ENCODE results near the gene PAX8. TPM values are rescaled to one million over a fixed set of nuclear protein-coding genes. Genes with fewer than 3 reads are reported as not detected.
"Not testable (repeated sequence)": the region's sequence is repeated elsewhere in the genome, so short reads cannot be mapped to it uniquely, and the experiment has no call there.

PAX8 gene
- total RNA-seq, 2 experiments from 2014 or later, result 0.21 to 0.55 TPM

DNA sequence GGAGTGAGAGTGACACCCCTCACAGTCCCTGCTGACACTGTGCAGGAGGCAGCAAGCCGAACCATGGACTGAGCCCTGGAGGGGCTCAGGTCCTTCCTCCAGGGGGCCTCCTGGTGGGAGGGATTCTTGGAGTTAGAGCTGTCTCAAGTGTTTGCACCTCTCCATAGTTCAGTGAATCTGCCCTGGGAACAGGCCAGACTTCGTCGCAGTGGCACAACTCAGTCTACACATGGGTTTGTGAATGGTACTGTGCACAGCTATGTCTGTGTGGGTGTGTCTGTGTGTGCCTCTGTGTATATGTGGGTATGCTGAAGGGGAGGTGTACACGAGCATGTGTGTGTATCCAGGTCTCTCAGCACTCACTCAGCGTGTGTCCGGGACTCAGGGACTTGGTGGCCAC lies 36.4 kb downstream of the PAX8 start:
- no peaks in the 10 kb centered on the region for H3K9me3 Mint-ChIP-seq (ENCODE audit: insufficient read depth)
- no peak overlapping the region for H3K27ac Mint-ChIP-seq
- H3K36me3 Mint-ChIP-seq (ENCODE audit: low read depth), result no peaks in the 10 kb centered on the region
- POLR2A ChIA-PET, result no interaction called here
- CTCF ChIA-PET, result interaction anchor here (1.3 kb wide), 1 partner anchor 148 kb away, joined by 4 read pairs; no protein-coding TSS in a partner anchor
- H3K27me3 Mint-ChIP-seq (ENCODE audit: low read depth), result peaks cover 3% of the 10 kb centered on the region
- H3K4me1 Mint-ChIP-seq (ENCODE audit: low read depth), result peaks cover 10% of the 10 kb centered on the region
- ATAC-seq (no peak), DNase-seq (no peak)
- H3K4me3 Mint-ChIP-seq, result no peak overlapping the region

DNA sequence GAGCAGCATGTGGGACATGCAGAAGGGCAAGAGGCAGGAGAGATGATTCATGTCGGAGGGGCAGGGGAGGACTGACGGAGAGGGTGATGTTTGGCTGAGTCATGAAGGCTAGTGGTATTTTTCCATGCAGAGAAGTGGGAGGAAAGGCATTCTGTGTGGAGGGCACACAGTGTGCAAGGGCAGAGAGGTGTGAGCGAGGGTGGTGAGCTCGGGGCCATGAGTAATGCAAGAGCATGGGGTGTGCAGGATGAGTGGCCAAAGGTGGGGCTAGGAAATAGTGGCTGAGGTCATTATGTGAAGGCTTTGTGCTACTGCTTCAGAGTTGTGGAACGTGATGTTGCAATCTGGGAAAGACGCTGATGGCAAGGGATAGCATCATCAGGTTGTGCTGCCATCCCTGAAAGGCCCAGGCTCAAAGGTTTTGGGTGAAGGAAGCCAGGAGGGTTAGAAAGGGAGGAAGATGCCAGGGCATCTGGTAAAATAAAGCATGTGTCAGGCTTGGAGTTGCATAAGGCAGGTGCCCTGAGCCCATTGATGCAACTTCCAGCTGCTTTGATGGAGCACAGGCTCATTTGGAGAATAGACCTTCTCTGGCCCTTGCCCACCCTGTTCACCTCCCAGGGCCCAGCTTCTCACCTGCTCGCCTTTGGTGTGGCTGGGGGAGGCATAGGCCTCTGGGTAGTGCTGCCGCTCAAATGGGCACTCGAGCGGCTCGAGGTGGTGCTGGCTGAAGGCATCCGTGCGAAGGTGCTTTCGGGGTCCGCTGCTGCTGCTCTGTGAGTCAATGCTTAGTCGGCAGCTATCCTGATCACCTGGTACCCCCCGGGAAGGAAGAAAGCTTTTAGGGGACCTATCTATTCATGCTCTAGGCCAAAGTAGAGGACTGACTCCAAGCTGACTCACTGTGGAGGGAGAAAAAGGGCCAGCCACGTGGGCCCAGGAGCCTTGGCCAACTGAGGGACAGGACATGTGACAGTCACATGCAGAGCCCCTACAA lies 37.5 kb downstream of the PAX8 start:
- H3K4me1 Mint-ChIP-seq (ENCODE audit: low read depth), result peaks cover 17% of the 10 kb centered on the region
- H3K27me3 Mint-ChIP-seq (ENCODE audit: low read depth), result peaks cover 3% of the 10 kb centered on the region
- CTCF ChIA-PET, result interaction anchor here (0.8 to 4.6 kb wide), 10 partner anchors 7 to 149 kb away, joined by 3 to 28 read pairs (median 4); no protein-coding TSS in a partner anchor
- POLR2A ChIA-PET, result interaction anchor here (0.5 kb wide), 1 partner anchor 343 kb away, joined by 3 read pairs; no protein-coding TSS in a partner anchor
- H3K36me3 Mint-ChIP-seq (ENCODE audit: low read depth), result no peaks in the 10 kb centered on the region
- no peak for DNase-seq
- ATAC-seq, result peak; percentile 20
- no peak overlapping the region for H3K4me3 Mint-ChIP-seq
- H3K27ac Mint-ChIP-seq, result no peak overlapping the region
- no peaks in the 10 kb centered on the region for H3K9me3 Mint-ChIP-seq (ENCODE audit: insufficient read depth)

DNA sequence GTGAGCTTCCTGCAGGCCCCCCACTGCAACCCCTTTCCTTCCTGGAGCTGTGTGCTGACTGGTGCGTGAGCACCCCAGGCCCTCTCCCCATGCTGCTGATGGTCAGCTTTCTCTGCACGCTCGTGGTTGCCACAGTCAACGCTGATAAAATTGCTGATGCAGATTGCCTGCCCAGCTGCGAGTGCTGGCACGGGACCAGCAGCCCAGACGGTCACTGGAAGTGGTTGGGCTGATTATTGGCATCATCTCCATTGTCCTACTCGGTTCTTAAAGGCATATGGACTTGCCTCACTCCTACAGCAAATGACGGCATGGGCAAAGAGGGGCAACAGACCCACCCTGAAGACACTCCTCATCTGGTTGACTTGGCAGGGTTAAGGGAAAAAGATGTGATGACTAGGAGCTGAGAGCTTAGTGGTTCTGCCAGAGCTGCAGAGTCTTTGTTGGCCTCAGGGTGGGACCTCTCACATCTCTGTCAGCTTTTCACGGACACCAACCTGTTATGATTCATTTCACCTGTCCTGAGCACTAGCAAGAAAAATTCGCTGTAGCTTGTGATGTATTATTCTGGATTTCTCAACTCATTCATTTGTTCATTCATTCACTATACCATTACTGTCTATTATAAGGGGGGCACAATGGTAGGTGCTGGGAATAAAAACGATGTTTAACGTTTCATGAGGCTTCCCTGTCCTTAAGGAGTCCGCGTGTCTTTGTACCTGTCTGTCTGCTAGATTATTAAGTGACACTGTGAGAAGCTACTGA lies 38.4 kb downstream of the PAX8 start:
- H3K4me3 Mint-ChIP-seq, result no peak overlapping the region
- H3K36me3 Mint-ChIP-seq (ENCODE audit: low read depth), result no peaks in the 10 kb centered on the region
- no peaks in the 10 kb centered on the region for H3K9me3 Mint-ChIP-seq (ENCODE audit: insufficient read depth)
- ChIA-PET POLR2A (no interaction called here), CTCF (interaction anchor here (0.8 to 4.6 kb wide), 11 partner anchors 8 to 132 kb away, joined by 3 to 28 read pairs (median 4); no protein-coding TSS in a partner anchor)
- peaks cover 17% of the 10 kb centered on the region for H3K4me1 Mint-ChIP-seq (ENCODE audit: low read depth)
- DNase-seq (no peak), ATAC-seq (no peak)
- H3K27ac Mint-ChIP-seq, result no peak overlapping the region
- peaks cover 3% of the 10 kb centered on the region for H3K27me3 Mint-ChIP-seq (ENCODE audit: low read depth)

DNA sequence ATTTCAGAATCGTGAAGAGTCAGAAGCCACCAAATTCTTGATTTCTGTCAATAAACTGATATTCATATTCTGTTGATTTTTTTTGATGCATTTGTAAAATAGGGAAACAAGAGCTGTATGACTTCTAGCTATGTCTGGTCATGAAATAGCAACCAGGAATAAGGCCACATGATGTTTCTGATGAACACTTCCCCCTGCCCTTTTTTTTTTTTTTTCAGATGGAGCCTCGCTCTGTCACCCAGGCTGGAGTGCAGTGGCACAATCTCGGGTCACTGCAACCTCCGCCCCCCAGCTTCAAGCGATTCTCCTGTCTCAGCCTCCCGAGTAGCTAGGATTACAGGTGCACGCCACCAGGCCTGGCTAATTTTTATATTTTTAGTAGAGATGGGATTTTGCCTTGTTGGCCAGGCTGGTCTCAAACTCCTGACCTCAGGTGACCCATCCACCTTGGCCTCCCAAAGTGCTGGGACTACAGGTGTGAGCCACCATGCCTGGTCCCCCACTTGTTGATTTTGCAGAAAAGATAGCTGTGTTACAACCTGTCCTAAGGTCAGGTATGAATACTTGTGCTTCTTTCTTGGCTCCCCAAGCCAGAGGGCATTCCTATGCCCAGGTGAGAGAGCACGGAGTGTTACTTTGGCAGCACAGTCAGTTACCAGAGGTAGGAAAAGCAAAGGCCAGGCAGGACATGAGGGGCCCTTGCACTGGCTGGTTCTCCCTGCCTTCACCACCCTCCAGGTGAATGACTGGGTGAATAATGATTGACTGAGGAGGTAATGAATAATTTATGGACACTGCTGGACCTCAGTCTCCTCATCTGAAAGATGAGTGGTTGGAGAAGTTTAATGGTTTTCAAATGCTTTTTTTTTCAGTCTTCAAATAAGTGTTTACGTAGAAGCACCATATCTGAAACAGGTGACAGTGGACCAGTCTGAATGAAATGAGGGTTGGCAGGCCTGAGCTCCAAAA lies 39.6 kb downstream of the PAX8 start:
- Mint-ChIP-seq H3K4me1 (ENCODE audit: low read depth) (peaks cover 21% of the 10 kb centered on the region), H3K9me3 (ENCODE audit: insufficient read depth) (no peaks in the 10 kb centered on the region), H3K36me3 (ENCODE audit: low read depth) (no peaks in the 10 kb centered on the region), H3K27ac (no peak overlapping the region), H3K4me3 (no peak overlapping the region), H3K27me3 (ENCODE audit: low read depth) (peaks cover 3% of the 10 kb centered on the region)
- CTCF ChIA-PET, result interaction anchor here (0.9 to 4.6 kb wide), 8 partner anchors 9 to 132 kb away, joined by 3 to 28 read pairs (median 6); no protein-coding TSS in a partner anchor
- POLR2A ChIA-PET, result no interaction called here
- DNase-seq (no peak), ATAC-seq (no peak)

DNA sequence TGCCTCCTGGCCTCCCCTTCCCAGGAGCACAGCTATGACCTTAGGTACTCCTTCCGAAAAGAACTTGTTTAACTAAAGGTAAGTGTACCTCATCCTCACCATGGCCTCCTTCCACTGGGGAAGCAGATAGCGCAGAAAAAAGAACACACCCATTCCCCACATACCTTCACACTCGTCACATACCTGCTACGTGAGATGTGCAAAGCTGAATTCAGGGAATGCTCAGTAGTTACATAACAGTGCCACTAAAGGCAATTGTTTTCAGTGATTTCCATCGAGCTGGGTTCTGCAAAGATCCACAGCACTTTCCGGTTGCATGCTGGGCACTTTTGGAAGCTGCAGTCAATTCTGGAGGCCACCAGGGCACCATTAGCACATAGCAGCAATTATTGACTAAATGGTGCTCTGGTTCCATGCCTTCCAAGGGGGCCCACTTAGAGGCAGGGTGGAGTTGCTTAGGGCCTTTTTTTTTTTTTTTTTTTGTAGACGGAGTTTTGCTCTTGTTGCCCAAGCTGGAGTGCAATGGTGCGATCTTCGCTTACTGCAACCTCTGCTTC lies 41.0 kb downstream of the PAX8 start:
- ChIA-PET CTCF (interaction anchor here (0.8 to 4.6 kb wide), 6 partner anchors 10 to 153 kb away, joined by 3 to 28 read pairs (median 4); no protein-coding TSS in a partner anchor), POLR2A (interaction anchor here (1.2 kb wide), 1 partner anchor 63 kb away, joined by 3 read pairs; no protein-coding TSS in a partner anchor)
- DNase-seq, result no peak
- H3K4me1 Mint-ChIP-seq (ENCODE audit: low read depth), result peaks cover 21% of the 10 kb centered on the region
- H3K27me3 Mint-ChIP-seq (ENCODE audit: low read depth), result no peaks in the 10 kb centered on the region
- H3K27ac Mint-ChIP-seq, result no peak overlapping the region
- ATAC-seq, result no peak
- no peaks in the 10 kb centered on the region for H3K36me3 Mint-ChIP-seq (ENCODE audit: low read depth)
- no peaks in the 10 kb centered on the region for H3K9me3 Mint-ChIP-seq (ENCODE audit: insufficient read depth)
- no peak overlapping the region for H3K4me3 Mint-ChIP-seq

DNA sequence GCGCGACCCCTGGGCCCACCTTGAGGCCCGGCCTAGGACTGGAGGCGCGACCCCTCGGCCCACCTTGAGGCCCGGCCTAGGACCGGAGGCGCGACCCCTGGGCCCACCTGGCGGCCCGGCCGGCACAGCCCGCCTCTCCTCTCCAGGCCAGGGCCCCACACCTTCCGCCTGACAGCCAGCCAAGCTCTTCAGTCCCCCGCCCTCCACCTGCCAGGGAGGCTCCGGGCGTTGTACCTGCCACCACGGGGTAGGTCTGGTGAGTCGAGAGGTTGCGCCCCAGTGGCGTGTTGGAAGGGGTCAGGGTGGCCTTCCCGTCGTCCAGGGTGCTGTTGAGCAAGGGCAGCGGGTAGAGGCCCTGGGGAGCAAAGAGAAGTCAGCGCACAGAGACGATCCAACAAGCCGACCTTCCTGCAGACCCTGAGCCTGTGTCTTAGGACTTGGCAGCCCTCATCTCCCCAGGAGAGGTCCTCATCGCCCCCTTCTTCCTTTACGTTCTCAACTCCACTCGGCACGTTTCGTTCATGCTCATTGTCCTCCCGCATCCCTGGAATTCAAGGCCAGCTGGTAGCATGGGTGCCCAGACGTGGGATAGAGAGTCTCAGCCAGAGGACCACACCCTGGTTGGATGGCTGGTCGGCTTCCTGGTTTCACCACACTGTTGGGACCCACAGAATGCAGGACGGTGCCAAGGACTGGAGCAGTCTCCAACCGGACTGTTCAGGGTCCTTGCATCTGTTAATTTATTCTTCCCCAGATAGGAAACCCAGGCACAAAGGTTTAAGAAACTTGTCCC lies 42.2 kb downstream of the PAX8 start:
- POLR2A ChIA-PET, result no interaction called here
- Mint-ChIP-seq H3K9me3 (ENCODE audit: insufficient read depth) (no peaks in the 10 kb centered on the region), H3K4me1 (ENCODE audit: low read depth) (peaks cover 21% of the 10 kb centered on the region), H3K27me3 (ENCODE audit: low read depth) (peaks cover 2% of the 10 kb centered on the region), H3K27ac (no peak overlapping the region), H3K36me3 (ENCODE audit: low read depth) (no peaks in the 10 kb centered on the region), H3K4me3 (peak overlapping the region; percentile 51)
- DNase-seq, result no peak
- CTCF ChIA-PET, result interaction anchor here (1.4 to 4.6 kb wide), 3 partner anchors 12 to 154 kb away, joined by 4 to 28 read pairs (median 4); no protein-coding TSS in a partner anchor
- no peak for ATAC-seq

DNA sequence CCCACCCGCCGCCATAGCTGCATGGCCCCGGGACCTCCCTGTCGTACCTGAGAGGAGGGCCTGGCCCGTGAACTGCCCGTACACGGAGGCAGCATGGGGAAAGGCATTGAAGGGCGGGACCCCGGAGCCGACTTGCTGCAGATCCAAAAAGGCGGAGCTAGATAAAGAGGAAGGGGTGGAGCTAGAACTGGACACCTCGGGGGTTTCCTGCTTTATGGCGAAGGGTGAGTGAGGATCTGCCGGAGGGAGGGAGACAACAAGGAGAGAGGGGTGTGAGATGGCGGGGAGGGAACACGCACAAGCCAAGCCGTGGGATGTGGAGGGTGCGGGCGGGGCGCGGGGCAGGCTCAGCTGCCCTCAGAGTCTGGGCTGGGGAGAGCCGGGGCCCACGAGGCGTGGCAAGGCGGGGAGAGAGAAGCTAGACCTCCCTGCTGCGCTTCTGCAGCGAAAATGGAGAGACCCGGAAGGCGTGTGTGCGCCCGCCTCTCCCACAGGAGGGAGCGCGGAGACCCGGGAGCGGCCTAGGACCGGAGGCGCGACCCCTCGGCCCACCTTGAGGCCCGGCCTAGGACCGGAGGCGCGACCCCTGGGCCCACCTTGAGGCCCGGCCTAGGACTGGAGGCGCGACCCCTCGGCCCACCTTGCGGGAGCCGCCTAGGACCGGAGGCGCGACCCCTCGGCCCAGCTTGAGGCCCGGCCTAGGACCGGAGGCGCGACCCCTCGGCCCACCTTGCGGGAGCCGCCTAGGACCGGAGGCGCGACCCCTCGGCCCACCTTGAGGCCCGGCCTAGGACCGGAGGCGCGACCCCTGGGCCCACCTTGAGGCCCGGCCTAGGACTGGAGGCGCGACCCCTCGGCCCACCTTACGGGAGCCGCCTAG lies 43.1 kb downstream of the PAX8 start:
- H3K36me3 Mint-ChIP-seq (ENCODE audit: low read depth); H3K27me3 Mint-ChIP-seq (ENCODE audit: low read depth); H3K9me3 Mint-ChIP-seq (ENCODE audit: insufficient read depth); POLR2A ChIA-PET: not testable (repeated sequence)
- peak overlapping the region; percentile 76 for H3K4me3 Mint-ChIP-seq
- DNase-seq, result peak; percentile 65
- peak; percentile 88 for ATAC-seq
- CTCF ChIA-PET, result interaction anchor here (0.6 to 2.2 kb wide), 4 partner anchors 14 to 155 kb away, joined by 3 to 11 read pairs (median 4); no protein-coding TSS in a partner anchor
- H3K4me1 Mint-ChIP-seq (ENCODE audit: low read depth), result peaks cover 25% of the 10 kb centered on the region
- peak overlapping the region; percentile 87 for H3K27ac Mint-ChIP-seq

DNA sequence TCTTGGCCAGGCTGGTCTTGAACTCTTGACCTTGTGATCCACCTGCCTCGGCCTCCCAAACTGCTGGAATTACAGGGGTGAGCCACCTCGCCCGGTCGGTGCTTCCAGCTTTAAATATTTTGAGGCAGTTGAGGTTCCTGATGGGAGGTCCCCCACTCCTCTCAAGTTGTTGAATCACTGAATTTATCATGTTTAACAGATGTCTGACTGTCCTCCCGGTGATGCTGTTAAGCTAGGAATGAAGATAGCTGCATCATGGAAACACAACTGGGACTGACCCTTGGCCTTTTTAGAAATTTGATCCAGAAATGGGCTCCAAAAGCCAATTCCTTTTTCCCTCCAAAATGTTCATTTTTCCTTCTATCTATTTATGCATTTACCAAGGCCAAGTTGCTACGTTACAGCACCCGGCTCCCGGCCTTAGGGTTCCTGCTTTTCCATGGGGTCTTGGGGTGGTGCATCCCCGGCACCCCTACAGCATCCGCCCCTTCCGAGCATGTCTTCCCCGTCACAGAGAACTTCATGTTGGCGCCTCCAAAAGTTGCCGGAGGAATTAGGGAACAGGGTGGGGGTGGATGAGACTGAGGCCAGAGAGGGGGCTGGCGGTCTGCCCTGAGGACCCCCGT lies 43.9 kb downstream of the PAX8 start:
- ATAC-seq, result no peak
- peaks cover 27% of the 10 kb centered on the region for H3K4me1 Mint-ChIP-seq (ENCODE audit: low read depth)
- peaks cover 2% of the 10 kb centered on the region for H3K27me3 Mint-ChIP-seq (ENCODE audit: low read depth)
- POLR2A ChIA-PET, result no interaction called here
- no peaks in the 10 kb centered on the region for H3K36me3 Mint-ChIP-seq (ENCODE audit: low read depth)
- CTCF ChIA-PET, result interaction anchor here (0.7 to 2.2 kb wide), 5 partner anchors 12 to 156 kb away, joined by 3 to 11 read pairs (median 4); no protein-coding TSS in a partner anchor
- H3K27ac Mint-ChIP-seq, result peak overlapping the region; percentile 64
- peak overlapping the region; percentile 76 for H3K4me3 Mint-ChIP-seq
- no peak for DNase-seq
- no peaks in the 10 kb centered on the region for H3K9me3 Mint-ChIP-seq (ENCODE audit: insufficient read depth)
